ENCODE data around the gene CLNK.

CLNK gene

GRCh38 chr4:10716163-10716562 lies 31.6 kb upstream of the CLNK start:
- no peak overlapping the region for H3K4me3 ChIP-seq (ENCODE audit: low read length)
- no peak for TF ChIP-seq CTCF (conservative IDR thresholded peaks at IDR 0.05; ENCODE audit: low read length)
- no peak for DNase-seq (ENCODE audit: low read depth)

GRCh38 chr4:10715696-10716095 lies 31.1 kb upstream of the CLNK start:
- peak; percentile 51 for DNase-seq (ENCODE audit: low read depth)
- no peak for TF ChIP-seq CTCF (conservative IDR thresholded peaks at IDR 0.05; ENCODE audit: low read length)
- no peak overlapping the region for H3K4me3 ChIP-seq (ENCODE audit: low read length)

- DNase-seq (ENCODE audit: low read depth) = no peak
- no peak overlapping the region for H3K4me3 ChIP-seq (ENCODE audit: low read length)
- no peak for TF ChIP-seq CTCF (conservative IDR thresholded peaks at IDR 0.05; ENCODE audit: low read length)
Measured at GRCh38 chr4:10715135-10715534, 30.6 kb upstream of the CLNK start.

GRCh38 chr4:10713591-10713990 lies 29.0 kb upstream of the CLNK start:
- no peak for TF ChIP-seq CTCF (conservative IDR thresholded peaks at IDR 0.05; ENCODE audit: low read length)
- DNase-seq (ENCODE audit: low read depth) = no peak
- H3K4me3 ChIP-seq (ENCODE audit: low read length) = no peak overlapping the region

- DNase-seq (ENCODE audit: low read depth) = no peak
- no peak overlapping the region for H3K4me3 ChIP-seq (ENCODE audit: low read length)
- no peak for TF ChIP-seq CTCF (conservative IDR thresholded peaks at IDR 0.05; ENCODE audit: low read length)
Measured at GRCh38 chr4:10706236-10706635, 21.7 kb upstream of the CLNK start.

- TF ChIP-seq CTCF (conservative IDR thresholded peaks at IDR 0.05; ENCODE audit: low read length) = no peak
- no peak overlapping the region for H3K4me3 ChIP-seq (ENCODE audit: low read length)
- DNase-seq (ENCODE audit: low read depth) = no peak
Measured at GRCh38 chr4:10704430-10704810, 19.9 kb upstream of the CLNK start.

GRCh38 chr4:10703766-10704429 lies 19.3 kb upstream of the CLNK start:
- TF ChIP-seq CTCF (conservative IDR thresholded peaks at IDR 0.05; ENCODE audit: low read length) = no peak
- no peak overlapping the region for H3K4me3 ChIP-seq (ENCODE audit: low read length)
- DNase-seq (ENCODE audit: low read depth) = no peak
